CD4-positive, alpha-beta T cell treated with Interferon alpha-2 for 1 hour (primary cell): ENCODE results near the gene PUS7.
"Not testable (repeated sequence)": the region's sequence is repeated elsewhere in the genome, so short reads cannot be mapped to it uniquely, and the experiment has no call there.

ENCODE experiments used
- DNase-seq, 2 donors: peaks; one replicate each; pipeline ENCODE4 v3.0.0-alpha.2; 2020 to 2022

Gene PUS7

DNA sequence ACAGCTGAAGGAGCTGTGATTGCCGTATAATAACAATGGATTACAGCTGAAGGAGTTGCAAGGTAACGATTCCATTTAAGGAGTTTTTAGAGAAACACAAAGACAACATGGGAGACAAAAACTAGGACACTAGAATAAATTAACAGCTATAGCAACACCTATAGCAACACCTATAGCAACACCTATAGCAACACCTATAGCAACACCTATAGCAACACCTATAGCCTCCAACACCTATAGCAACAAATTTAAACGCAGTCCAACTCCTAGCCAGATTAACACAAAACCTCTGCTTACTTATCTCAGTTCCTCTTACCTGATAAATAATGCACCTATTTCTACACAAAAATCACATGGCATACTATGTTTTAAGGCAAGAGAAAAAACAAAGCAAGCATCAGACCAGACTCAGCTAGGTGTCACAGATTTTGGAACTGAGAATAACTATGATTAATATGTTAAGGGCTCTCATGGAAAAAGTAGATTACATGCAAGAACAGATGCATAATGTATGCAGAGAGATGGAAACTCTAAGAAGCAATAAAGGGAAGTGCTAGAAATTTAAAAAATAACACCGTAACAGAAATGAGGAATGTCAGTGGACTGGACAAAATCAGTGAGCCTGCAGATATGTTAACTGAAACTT, 77.6 kb downstream of the PUS7 start:
- DNase-seq, result no peak

DNA sequence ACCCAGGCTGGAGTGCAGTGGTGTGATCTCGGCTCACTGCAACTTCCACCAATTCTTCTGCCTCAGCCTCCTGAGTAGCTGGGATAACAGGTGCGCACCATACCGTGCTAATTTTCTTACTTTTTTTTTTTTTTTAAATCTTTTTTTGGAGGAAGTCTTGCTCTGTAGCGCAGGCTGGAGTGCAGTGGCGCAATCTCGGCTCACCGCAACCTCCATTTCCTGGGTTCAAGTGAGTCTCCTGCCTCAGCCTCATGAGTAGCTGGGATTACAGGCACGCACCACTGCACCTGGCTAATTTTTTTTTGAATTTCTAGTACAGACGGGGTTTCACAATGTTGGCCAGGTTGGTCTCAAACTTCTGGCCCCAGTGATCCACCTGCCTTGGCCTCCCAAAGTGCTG, 79.9 kb downstream of the PUS7 start:
- not testable (repeated sequence) for DNase-seq

DNA sequence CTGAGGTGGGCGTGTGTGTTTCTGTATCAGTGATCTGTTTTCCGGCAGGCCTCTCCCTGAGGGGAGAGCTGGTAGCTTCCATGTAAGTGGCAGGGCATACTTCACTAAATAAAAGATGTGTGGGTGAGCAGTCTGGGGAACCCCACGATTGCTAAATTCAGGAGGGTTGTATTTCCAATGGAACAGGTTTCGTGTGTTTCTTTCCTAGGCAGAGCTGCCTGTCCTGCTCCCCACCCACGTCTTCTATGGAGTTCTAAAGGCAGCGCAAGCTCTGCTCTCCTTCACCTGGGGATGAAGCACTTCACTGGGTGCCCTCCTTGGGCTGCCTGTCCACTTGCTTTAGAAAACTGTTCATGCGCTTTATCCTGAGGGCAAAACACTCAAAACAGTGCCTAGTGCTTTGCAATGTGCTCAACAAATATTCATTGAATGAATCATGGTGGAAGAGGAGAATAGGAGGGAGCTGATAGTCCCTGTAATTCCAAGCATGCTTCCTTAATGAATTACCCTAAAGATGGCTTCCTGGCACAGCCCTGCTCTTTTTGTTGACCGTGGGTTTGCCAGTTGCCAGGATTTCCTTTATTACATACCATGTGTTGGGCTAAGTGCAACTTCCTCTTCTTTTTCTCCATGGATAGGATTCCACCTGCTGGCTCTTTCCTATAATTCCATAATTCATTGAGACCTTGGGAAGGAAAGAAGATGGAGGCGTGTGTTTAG, 82.7 kb downstream of the PUS7 start:
- no peak for DNase-seq

DNA sequence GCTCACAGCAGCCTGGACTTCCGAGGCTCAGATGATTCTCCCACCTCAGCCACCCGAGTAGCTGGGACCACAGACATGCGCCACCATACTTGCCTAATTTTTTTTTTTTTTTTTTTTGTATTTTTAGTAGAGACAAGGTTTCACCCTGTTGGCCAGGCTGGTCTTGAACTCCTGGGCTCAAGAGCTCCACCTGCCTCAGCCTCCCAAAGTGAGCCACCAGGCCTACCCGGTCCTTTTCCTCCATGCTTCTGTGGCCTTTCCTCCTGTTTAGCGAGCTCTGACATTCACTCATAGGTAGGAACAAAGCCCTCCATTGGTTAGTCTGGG, 83.3 kb downstream of the PUS7 start:
- DNase-seq, result no peak

DNA sequence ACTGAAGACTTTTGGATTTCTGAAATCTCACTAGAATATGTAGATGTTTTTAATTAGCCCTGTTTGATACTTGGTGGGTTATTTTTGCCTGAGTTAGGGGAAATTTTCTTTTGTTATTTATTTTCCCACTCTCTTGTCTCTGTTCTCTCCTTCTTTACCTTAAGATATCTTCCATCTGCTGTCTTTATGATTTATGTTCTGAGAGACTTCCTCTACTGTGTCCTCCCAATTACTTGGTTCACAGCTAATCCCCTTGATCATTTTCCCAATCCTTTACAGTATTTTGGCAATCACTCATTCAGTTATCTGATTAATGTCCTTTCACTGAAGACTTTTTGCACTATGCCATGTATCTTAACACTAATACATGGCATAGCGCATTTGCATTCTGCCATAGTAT, 83.8 kb downstream of the PUS7 start:
- DNase-seq, result no peak

DNA sequence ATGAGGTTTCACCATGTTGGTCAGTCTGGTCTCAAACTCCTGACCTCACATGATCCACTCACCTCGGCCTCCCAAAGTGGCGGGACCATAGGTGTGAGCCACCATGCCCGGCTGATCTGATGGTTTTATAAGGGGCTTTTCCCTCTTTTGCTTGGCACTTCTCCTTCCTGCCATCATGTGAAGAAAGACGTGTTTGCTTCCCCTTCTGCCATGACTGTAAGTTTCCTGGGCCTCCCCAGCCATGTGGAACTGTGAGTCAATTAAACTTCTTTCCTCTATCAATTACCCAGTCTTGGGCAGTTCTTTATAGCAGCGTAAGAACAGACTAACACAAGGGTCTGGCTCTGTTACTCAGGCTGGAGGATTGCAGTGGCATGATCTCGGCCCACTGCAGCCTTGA, 84.7 kb downstream of the PUS7 start:
- DNase-seq, result not testable (repeated sequence)

DNA sequence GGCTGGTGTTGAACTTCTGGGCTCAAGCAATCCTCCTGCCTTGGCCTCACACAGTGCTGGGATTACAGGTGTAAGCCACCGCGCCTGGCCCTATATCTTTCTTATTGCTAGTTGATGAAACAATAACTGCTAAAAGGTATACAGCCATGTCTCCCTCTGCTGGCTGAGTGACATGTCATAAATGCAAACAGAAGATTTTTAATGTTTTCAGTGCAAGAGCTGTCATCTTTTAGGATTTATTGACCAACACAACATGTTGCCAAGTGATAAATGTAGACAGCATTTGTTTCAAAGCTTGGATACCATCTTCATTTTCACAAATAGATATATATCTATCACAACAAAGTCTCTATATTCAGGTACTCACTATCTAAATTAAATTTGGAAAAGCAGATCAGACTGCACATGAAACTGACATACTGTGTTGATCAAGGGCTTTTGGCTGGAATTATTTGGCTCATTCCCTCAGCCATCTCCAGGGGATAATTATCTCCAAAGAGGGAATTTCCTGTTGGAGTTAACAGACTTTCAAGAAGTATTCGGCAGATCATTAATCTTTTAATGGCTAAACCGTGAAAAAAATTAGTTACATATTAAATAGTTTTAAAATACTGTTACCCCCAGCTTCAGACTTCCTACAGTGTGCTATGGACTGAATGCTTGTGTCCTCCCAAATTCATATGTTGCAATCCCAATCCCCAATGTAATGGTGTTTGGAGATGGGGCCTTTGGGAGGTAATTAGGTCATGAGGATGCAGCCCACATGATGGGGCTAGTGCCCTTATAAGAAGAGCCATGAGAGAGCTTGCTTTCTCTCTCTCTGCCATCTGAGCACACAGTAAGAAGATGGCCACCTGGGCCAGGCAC, 92.1 kb downstream of the PUS7 start:
- peak; percentile 47 to 67 for DNase-seq

DNA sequence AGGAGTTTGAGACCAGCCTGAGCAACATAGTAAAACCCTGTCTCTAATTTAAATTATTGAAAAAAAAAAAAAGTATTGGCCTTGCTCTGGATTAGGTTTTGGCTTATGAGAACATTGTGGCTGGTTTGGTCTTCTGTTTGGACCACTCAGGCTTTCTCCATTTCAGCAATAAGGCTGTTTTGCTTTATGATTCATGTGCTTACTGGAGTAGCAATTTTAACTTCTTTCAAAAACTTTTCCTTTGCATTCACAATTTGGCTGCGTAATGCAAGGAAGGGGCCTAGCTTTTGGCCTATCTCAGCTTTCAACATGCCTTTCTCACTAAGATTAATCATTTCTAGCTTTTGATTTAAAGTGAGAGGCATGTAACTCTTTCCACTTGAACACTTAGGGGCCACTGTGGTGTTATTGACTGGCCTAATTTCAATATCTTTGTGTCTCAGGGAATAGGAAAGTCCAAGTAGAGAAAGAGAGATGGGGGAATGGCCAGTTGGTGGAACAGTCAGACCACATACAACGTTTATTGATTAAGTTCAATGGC, 95.4 kb downstream of the PUS7 start:
- DNase-seq, result no peak

DNA sequence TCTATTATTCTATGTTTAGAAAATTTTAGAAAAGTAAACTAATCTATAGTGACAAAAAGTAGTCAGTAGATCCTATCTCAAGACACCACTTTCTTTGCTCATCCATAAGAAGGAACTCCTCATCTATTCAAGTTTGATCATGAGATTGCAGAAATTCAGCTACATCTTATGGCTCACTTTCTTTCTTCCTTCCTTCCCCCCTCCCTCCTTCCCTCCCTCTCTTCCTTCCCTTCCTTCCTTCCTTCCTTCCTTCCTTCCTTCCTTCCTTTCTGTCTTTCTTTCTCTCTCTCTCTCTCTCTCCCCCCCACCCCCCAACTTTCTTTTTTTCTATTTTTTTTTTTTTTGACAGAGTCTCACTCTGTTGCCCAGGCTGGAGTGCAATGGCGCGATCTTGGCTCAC, 98.1 kb downstream of the PUS7 start:
- no peak for DNase-seq

DNA sequence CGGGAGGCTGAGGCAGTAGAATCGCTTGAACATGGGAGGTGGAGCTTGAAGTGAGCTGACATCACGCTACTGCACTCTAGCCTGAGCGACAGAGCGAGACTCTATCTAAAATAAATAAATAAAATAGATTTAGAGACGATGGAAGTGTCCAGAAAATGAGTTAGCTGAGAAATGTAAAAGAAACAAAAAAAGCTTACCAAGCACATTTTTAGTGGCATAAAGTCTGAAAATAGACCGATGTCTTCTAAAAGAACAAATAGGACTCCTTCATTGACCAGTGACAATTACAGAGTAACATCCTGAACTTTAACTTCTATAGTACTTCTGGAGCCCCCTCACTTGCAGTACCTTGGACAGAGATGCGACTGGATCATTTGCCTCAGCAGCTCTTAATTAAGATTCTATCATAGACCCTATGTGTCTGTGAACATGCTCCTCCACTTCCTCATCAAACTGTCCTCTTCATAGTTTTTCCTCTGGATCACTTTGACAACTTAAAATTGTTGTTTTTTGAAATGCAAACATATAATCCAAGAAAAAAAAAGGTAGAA, 108.1 kb downstream of the PUS7 start:
- DNase-seq, result no peak

DNA sequence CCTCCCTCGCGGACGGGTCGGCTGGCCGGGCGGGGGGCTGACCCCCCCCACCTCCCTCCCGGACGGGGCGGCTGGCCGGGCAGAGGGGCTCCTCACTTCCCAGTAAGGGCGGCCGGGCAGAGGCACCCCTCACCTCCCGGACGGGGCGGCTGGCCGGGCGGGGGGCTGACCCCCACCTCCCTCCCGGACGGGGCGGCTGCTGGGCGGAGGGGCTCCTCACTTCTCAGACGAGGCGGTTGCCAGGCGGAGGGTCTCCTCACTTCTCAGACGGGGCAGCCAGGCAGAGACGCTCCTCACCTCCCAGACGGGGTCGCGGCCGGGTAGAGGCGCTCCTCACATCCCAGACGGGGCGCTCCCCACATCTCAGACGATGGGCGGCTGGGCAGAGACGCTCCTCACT, 111.3 kb downstream of the PUS7 start:
- DNase-seq, result not testable (repeated sequence)

DNA sequence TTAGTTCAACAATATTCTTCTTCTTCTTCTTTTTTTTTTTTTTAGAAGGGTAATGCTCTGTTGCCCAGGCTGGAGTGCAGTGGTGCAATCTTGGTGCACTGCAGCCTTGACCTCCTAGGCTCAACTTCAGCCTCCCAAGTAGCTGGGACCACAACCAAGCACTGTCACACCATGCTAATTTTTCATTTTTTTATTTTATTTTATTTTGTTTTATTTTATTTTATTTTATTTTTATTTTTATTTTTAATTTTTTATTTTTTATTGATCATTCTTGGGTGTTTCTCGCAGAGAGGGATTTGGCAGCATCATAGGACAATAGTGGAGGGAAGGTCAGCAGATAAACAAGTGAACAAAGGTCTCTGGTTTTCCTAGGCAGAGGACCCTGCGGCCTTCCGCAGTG, 112.3 kb downstream of the PUS7 start:
- not testable (repeated sequence) for DNase-seq

DNA sequence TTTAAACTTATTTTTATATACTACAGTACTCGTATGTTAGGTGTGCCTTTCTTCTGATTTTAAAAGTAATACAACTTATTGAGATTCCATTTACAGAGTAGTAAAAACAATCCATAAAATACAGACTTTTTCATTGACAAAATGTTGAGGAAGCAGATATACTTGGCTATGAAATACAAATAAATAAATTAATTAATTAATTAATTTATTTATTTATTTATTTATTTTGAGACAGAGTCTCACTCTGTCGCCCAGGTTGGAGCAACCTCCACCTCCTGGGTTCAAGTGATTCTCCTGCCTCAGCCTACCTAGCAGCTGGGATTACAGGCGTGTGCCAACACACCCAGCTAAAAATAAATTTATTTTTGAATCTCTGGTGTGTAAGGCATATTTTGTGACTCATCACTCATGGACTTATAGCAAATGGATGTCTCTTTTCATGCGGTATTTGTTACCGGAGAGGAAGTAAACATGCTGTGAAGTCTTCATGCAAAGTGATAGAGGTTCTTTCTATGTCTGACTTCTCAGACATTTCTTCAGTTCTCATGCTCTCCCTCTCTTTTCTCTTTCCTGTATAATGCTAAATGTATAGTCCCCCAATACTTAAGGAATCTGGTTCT, 113.2 kb downstream of the PUS7 start:
- DNase-seq, result no peak
